T-helper 17 cell (primary cell): Measurements from ENCODE around the gene LRSAM1. TPM values are rescaled to one million over a fixed set of nuclear protein-coding genes. Genes with fewer than 3 reads are reported as not detected.

ENCODE experiments used
- ATAC-seq: fragments of 150-1000 bp; cut with Tn5 transposase; 2 replicates; pipeline ENCODE4 v1.10.0; 2021; ENCODE audit warnings: mild to moderate bottlenecking, moderate library complexity
- DNase-seq, 3 donors: peaks; one replicate each; pipeline versions ENCODE4 v3.0.0 to v3.0.0-alpha.2; 2020 to 2021
- H3K9me3 ChIP-seq: one replicate; pipeline ENCODE4 v1.7.0; 2013; ENCODE audit warnings: low read length, mild to moderate bottlenecking; ENCODE audit not compliant: control insufficient read depth, poor library complexity, severe bottlenecking
- H3K27ac Mint-ChIP-seq: one replicate; pipeline ENCODE4 v1.8.0; 2022; ENCODE audit warnings: mild to moderate bottlenecking, moderate library complexity, mixed read lengths
- H3K27me3 Mint-ChIP-seq: one replicate; pipeline ENCODE4 v1.8.0; 2022; ENCODE audit warnings: mixed read lengths
- H3K36me3 Mint-ChIP-seq: one replicate; pipeline ENCODE4 v1.8.0; 2022; ENCODE audit warnings: low read depth, mixed read lengths
- H3K4me1 Mint-ChIP-seq: one replicate; pipeline ENCODE4 v1.8.0; 2022; ENCODE audit warnings: mild to moderate bottlenecking, mixed read lengths
- H3K4me3 Mint-ChIP-seq: one replicate; pipeline ENCODE4 v1.8.0; 2022; ENCODE audit warnings: mild to moderate bottlenecking, moderate library complexity, mixed read lengths
- total RNA-seq, 4 donors: library from RNA in 2 of 4; stranded (reverse) in 2 of 4; gene quantifications; one replicate each; pipeline ENCODE4 v1.2.3 and lab custom pipeline; 2022 to 2026

Gene LRSAM1
- total RNA-seq, 2 donors from 2014 or later: 19.6 to 22.2 TPM

- Mint-ChIP-seq H3K36me3 (peaks cover 11% of the 10 kb centered on the region), H3K27me3 (no peaks in the 10 kb centered on the region), H3K27ac (no peak overlapping the region), H3K4me1 (peaks cover 5% of the 10 kb centered on the region), H3K4me3 (no peak overlapping the region)
- no peaks in the 10 kb centered on the region for H3K9me3 ChIP-seq
- DNase-seq (no peak), ATAC-seq (peak; percentile 56)
These were observed 74.3 kb downstream of the LRSAM1 start for GRCh38 chr9:127525401-127526188.

GRCh38 chr9:127526655-127527559 lies 75.6 kb downstream of the LRSAM1 start:
- ATAC-seq (no peak), DNase-seq (no peak)
- H3K36me3 Mint-ChIP-seq: peaks cover 11% of the 10 kb centered on the region
- H3K27me3 Mint-ChIP-seq: no peaks in the 10 kb centered on the region
- H3K4me3 Mint-ChIP-seq: no peak overlapping the region
- no peak overlapping the region for H3K27ac Mint-ChIP-seq
- H3K9me3 ChIP-seq: no peaks in the 10 kb centered on the region
- peaks cover 3% of the 10 kb centered on the region for H3K4me1 Mint-ChIP-seq

GRCh38 chr9:127527560-127528268 lies 76.4 kb downstream of the LRSAM1 start:
- Mint-ChIP-seq H3K27ac (no peak overlapping the region), H3K27me3 (no peaks in the 10 kb centered on the region), H3K4me3 (no peak overlapping the region), H3K36me3 (peaks cover 11% of the 10 kb centered on the region), H3K4me1 (peaks cover 6% of the 10 kb centered on the region)
- no peaks in the 10 kb centered on the region for H3K9me3 ChIP-seq
- DNase-seq (no peak), ATAC-seq (no peak)

GRCh38 chr9:127528422-127529251 lies 77.3 kb downstream of the LRSAM1 start:
- peaks cover 11% of the 10 kb centered on the region for H3K36me3 Mint-ChIP-seq
- H3K4me3 Mint-ChIP-seq: no peak overlapping the region
- ATAC-seq (no peak), DNase-seq (no peak)
- peaks cover 6% of the 10 kb centered on the region for H3K4me1 Mint-ChIP-seq
- no peaks in the 10 kb centered on the region for H3K9me3 ChIP-seq
- no peaks in the 10 kb centered on the region for H3K27me3 Mint-ChIP-seq
- H3K27ac Mint-ChIP-seq: no peak overlapping the region

- H3K4me1 Mint-ChIP-seq: peaks cover 6% of the 10 kb centered on the region
- no peaks in the 10 kb centered on the region for H3K9me3 ChIP-seq
- H3K4me3 Mint-ChIP-seq: no peak overlapping the region
- ATAC-seq: no peak
- no peak overlapping the region for H3K27ac Mint-ChIP-seq
- peaks cover 11% of the 10 kb centered on the region for H3K36me3 Mint-ChIP-seq
- no peaks in the 10 kb centered on the region for H3K27me3 Mint-ChIP-seq
- DNase-seq: no peak
These were observed 78.4 kb downstream of the LRSAM1 start for GRCh38 chr9:127529671-127530070.

- H3K9me3 ChIP-seq: no peaks in the 10 kb centered on the region
- ATAC-seq: no peak
- H3K4me3 Mint-ChIP-seq: no peak overlapping the region
- no peaks in the 10 kb centered on the region for H3K27me3 Mint-ChIP-seq
- H3K4me1 Mint-ChIP-seq: peaks cover 6% of the 10 kb centered on the region
- no peak overlapping the region for H3K27ac Mint-ChIP-seq
- DNase-seq: no peak
- H3K36me3 Mint-ChIP-seq: peaks cover 9% of the 10 kb centered on the region
These were observed 79.1 kb downstream of the LRSAM1 start for GRCh38 chr9:127530206-127530941.

GRCh38 chr9:127531676-127532075 lies 80.4 kb downstream of the LRSAM1 start:
- peaks cover 4% of the 10 kb centered on the region for H3K4me1 Mint-ChIP-seq
- ATAC-seq: no peak
- H3K9me3 ChIP-seq: no peaks in the 10 kb centered on the region
- H3K36me3 Mint-ChIP-seq: peaks cover 4% of the 10 kb centered on the region
- no peaks in the 10 kb centered on the region for H3K27me3 Mint-ChIP-seq
- no peak overlapping the region for H3K27ac Mint-ChIP-seq
- DNase-seq: no peak
- no peak overlapping the region for H3K4me3 Mint-ChIP-seq

GRCh38 chr9:127534250-127534906 lies 83.1 kb downstream of the LRSAM1 start:
- H3K27ac Mint-ChIP-seq: no peak overlapping the region
- ATAC-seq: no peak
- H3K27me3 Mint-ChIP-seq: no peaks in the 10 kb centered on the region
- H3K4me3 Mint-ChIP-seq: no peak overlapping the region
- peaks cover 4% of the 10 kb centered on the region for H3K4me1 Mint-ChIP-seq
- DNase-seq: no peak
- no peaks in the 10 kb centered on the region for H3K9me3 ChIP-seq
- no peaks in the 10 kb centered on the region for H3K36me3 Mint-ChIP-seq

- Mint-ChIP-seq H3K36me3 (no peaks in the 10 kb centered on the region), H3K4me1 (peaks cover 4% of the 10 kb centered on the region), H3K27ac (no peak overlapping the region), H3K27me3 (no peaks in the 10 kb centered on the region), H3K4me3 (no peak overlapping the region)
- DNase-seq: no peak
- ATAC-seq: no peak
- H3K9me3 ChIP-seq: no peaks in the 10 kb centered on the region
These were observed 83.6 kb downstream of the LRSAM1 start for GRCh38 chr9:127534931-127535330.

GRCh38 chr9:127535396-127535795 lies 84.1 kb downstream of the LRSAM1 start:
- no peaks in the 10 kb centered on the region for H3K9me3 ChIP-seq
- no peak for DNase-seq
- peak overlapping the region; percentile 37 for H3K27ac Mint-ChIP-seq
- peaks cover 6% of the 10 kb centered on the region for H3K4me1 Mint-ChIP-seq
- ATAC-seq: no peak
- no peaks in the 10 kb centered on the region for H3K27me3 Mint-ChIP-seq
- no peaks in the 10 kb centered on the region for H3K36me3 Mint-ChIP-seq
- H3K4me3 Mint-ChIP-seq: no peak overlapping the region

- no peaks in the 10 kb centered on the region for H3K27me3 Mint-ChIP-seq
- H3K4me3 Mint-ChIP-seq: no peak overlapping the region
- H3K4me1 Mint-ChIP-seq: peaks cover 6% of the 10 kb centered on the region
- H3K27ac Mint-ChIP-seq: peak overlapping the region; percentile 37
- no peaks in the 10 kb centered on the region for H3K36me3 Mint-ChIP-seq
- ATAC-seq (no peak), DNase-seq (no peak)
- no peaks in the 10 kb centered on the region for H3K9me3 ChIP-seq
These were observed 84.5 kb downstream of the LRSAM1 start for GRCh38 chr9:127535834-127536233.
